ENCODE data around the gene SIPA1L3.
"Not testable (repeated sequence)": the region's sequence is repeated elsewhere in the genome, so short reads cannot be mapped to it uniquely, and the experiment has no call there.

SIPA1L3 gene

GRCh38 chr19:38047049-38047438, 140.0 kb downstream of the SIPA1L3 start:
- DNase-seq = no peak

- DNase-seq = no peak
Observed at GRCh38 chr19:38047641-38048040, 140.6 kb downstream of the SIPA1L3 start.

DNA sequence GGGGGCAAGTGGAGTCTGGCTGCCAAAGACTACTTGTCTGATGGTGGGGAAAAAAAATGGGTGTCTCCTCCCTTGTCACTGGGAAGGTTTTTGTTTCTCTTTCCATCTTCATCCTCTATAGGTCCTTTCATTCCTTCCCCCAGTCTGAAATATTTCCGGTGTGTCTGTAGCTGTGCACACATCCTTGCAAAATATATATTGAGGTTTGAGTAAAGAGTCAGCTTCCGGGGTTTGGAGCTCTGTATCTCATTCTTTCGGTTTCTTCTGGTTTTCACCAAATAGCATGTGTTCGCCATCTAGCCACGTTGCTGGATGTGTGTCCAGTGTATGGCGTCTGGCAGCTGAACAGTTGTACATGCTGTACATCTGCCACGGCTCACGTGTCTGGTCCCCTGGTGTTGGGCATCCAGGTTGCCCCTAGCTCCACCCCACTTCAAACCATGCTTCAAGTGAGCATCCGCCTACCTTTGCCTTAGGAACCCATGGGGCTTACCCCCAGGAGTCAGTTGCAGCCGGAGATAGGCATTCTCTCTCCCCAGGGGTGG, 142.2 kb downstream of the SIPA1L3 start:
- DNase-seq = peak; percentile 50

GRCh38 chr19:38055010-38055409, 148.0 kb downstream of the SIPA1L3 start:
- no peak for DNase-seq

DNA sequence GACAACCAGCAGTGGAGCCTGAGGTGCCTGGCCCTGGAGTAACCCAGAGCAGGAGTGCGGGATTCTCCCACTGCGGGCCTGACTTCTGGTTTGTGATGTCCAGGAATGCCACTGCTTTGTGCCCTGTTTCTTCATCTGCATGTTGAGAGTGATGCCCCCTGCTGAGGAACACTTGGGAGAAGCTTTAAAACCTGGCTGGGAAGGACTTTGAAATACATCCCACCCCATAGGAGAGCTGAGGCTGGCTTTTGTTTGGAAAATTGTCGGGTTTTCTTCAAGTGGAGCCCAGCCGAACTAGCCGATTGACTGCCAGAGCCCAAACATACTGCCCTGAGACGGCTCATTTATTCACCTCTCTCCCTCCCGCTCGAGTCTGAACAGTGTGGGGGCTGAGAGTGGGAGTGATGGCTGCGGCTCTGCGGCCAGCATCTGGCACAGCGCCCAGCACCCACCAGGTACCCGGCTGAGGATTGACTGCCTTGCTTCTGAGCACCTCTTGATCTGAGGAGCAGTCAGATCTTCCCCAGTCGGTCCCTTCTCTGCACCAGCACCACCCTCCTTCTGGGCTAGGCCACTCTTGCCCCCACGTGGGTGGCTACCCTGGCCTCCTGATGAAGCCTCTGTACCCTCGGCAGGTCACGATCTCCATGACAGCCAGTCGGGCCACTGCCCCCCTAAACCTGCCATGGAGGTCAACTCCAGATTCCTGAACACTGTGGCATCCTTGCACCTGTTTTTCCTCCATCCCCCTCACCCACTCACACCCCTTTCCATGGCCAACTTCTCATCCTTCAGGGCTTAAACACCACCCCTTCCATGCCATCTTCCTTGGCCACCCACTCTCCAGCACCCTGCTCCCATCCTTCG, 148.9 kb downstream of the SIPA1L3 start:
- DNase-seq = no peak

- no peak for DNase-seq
Observed at GRCh38 chr19:38056646-38057045, 149.6 kb downstream of the SIPA1L3 start.

- DNase-seq = no peak
Observed at GRCh38 chr19:38057959-38058690, 151.1 kb downstream of the SIPA1L3 start.

GRCh38 chr19:38059897-38060296, 152.9 kb downstream of the SIPA1L3 start:
- no peak for DNase-seq

- no peak for DNase-seq
Observed at GRCh38 chr19:38060331-38060730, 153.3 kb downstream of the SIPA1L3 start.

- DNase-seq = no peak
Observed at GRCh38 chr19:38061294-38061693, 154.3 kb downstream of the SIPA1L3 start.

GRCh38 chr19:38062959-38063761, 156.2 kb downstream of the SIPA1L3 start:
- DNase-seq = no peak

DNA sequence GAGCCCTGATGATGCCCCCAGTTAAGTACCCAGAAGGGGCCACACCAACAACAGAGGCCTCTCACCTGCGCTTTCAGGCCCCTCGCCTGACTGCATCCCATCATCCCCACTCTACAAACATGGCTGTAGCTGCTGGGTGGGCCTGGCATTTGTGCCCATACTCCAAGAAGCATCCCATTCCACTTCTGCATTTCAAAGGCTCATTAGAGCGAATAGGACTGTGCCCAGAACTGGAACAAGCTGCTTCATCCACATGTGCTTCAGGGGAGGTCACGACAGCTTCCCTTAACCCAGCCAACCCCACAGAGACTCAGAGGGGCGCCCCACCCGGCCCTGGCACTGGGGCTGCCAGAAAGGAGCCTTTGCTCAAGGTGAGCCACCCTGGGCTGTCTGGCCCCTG, 156.9 kb downstream of the SIPA1L3 start:
- no peak for DNase-seq

GRCh38 chr19:38064661-38065425, 157.8 kb downstream of the SIPA1L3 start:
- no peak for DNase-seq

DNA sequence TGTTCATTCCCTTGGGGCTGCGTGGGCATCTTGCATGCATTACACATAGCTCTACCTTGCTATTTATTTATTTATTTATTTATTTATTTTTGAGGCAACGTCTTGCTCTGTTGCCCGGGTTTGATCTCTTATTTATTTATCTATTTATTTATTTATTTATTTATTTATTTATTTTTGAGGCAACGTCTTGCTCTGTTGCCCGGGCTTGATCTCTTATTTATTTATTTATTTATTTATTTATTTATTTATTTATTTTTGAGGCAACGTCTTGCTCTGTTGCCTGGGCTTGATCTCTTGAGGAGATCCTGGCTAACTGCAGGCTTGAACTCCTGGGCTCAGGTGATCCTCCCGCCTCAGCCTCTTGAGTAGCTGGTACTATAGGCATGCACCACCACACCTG, 158.8 kb downstream of the SIPA1L3 start:
- not testable (repeated sequence) for DNase-seq

GRCh38 chr19:38068826-38069225, 161.8 kb downstream of the SIPA1L3 start:
- DNase-seq = no peak

DNA sequence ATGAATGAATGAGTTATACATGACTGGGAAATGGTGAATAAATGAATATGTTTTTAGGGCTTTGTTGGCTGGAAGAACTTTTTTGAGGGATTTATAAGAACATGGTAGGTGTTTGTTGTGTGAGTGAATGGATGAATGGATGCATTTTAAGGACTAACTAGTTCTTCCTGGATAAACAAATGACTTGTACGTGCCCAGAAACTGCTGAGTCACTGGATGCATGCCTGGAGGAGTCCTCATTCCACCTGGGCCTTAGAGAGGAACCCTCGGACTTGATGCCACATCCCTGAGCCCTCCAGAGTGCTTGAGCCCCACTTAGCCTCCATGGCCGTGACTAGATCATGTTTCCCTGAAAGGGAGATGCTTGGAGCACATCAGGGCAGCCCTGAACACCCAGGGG, 163.6 kb downstream of the SIPA1L3 start:
- no peak for DNase-seq

- not testable (repeated sequence) for DNase-seq
Observed at GRCh38 chr19:38071054-38071453, 164.0 kb downstream of the SIPA1L3 start.

DNA sequence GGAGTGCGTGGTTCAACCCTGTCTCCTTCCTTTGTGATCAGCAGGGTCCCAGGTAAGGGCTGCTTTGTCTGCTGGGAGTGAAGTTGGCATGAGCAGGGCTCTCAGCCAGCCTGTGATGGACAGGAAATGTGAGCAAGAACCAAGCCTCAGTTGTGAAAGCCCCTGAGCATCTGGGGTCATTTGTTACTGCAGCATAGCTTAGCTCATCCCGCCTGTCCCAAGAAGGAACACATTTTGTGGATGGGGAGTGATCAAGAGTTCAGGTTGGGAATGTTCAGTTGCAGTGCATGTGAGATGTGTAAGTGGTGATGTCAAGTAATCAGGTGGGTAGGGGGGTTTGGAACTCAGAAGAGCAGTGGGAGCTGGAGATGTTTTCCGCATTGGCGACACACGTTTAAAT, 164.6 kb downstream of the SIPA1L3 start:
- no peak for DNase-seq

- DNase-seq = no peak
Observed at GRCh38 chr19:38072776-38073750, 166.1 kb downstream of the SIPA1L3 start.

DNA sequence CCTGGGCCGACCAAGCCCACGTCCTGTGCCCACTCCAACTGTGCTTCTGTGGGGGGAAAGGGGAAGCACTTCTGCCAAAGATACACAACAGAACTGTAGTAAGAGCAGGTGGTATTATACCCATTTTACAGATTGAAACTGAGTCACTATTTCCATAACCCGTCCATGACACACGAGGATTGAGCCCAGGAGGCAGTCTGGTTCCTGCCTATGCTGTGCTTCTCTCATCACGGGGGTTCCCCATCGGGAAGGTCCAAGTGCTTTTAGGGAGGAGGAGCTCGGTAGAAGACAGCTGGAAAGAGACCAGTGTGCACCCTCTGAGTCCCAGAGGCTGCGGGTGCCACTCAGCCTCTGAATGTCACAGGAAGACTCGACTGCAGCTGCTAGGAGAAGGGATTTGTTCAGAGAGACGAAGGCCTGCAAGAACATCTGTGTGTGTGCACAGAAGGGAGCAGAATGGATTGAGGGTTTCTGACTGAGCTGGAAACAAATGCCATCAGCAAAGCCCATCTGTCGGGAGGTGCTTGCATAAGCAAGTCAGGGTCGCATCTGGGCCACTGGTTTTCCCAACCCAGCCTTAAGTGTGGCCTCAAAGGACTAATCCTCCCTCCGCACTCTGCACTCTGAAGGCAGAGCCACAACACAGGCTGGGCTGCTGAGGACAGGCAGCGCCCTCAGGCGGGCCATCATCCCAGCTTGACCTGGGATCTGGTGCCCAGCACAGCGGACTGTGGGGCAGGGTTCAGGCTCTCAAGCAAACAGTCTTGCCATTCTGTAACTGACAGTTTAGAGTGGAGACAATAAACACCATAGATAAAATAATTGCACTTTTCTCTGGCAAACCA, 167.1 kb downstream of the SIPA1L3 start:
- no peak for DNase-seq
